ENCODE data around the gene NUBPL.

Gene NUBPL

GRCh38 chr14:31752867-31753661 is 191.9 kb downstream of the NUBPL start:
- Mint-ChIP-seq H3K9me3 (peaks cover 42% of the 10 kb centered on the region), H3K27me3 (ENCODE audit: low read depth, poor library complexity) (peaks cover 5% of the 10 kb centered on the region), H3K36me3 (ENCODE audit: low read depth) (peaks cover 28% of the 10 kb centered on the region), H3K27ac (no peak overlapping the region), H3K4me1 (no peaks in the 10 kb centered on the region), H3K4me3 (no peak overlapping the region)
- DNase-seq = no peak
- TF ChIP-seq CTCF (IDR thresholded peaks at IDR 0.05) = no peak

- Mint-ChIP-seq H3K36me3 (ENCODE audit: low read depth) (peaks cover 4% of the 10 kb centered on the region), H3K27me3 (ENCODE audit: low read depth, poor library complexity) (no peaks in the 10 kb centered on the region), H3K4me1 (no peaks in the 10 kb centered on the region), H3K27ac (no peak overlapping the region), H3K9me3 (peaks cover 13% of the 10 kb centered on the region), H3K4me3 (no peak overlapping the region)
- no peak for TF ChIP-seq CTCF (IDR thresholded peaks at IDR 0.05)
- no peak for DNase-seq
These were observed 197.7 kb downstream of the NUBPL start for GRCh38 chr14:31758941-31759340.

GRCh38 chr14:31760277-31760676 is 199.1 kb downstream of the NUBPL start:
- no peak overlapping the region for H3K27ac Mint-ChIP-seq
- H3K36me3 Mint-ChIP-seq (ENCODE audit: low read depth) = no peaks in the 10 kb centered on the region
- no peaks in the 10 kb centered on the region for H3K27me3 Mint-ChIP-seq (ENCODE audit: low read depth, poor library complexity)
- H3K9me3 Mint-ChIP-seq = peaks cover 6% of the 10 kb centered on the region
- H3K4me3 Mint-ChIP-seq = no peak overlapping the region
- DNase-seq = no peak
- H3K4me1 Mint-ChIP-seq = no peaks in the 10 kb centered on the region
- TF ChIP-seq CTCF (IDR thresholded peaks at IDR 0.05) = no peak

GRCh38 chr14:31761325-31761724 is 200.1 kb downstream of the NUBPL start:
- Mint-ChIP-seq H3K27me3 (ENCODE audit: low read depth, poor library complexity) (no peaks in the 10 kb centered on the region), H3K4me1 (no peaks in the 10 kb centered on the region), H3K36me3 (ENCODE audit: low read depth) (no peaks in the 10 kb centered on the region), H3K27ac (no peak overlapping the region), H3K9me3 (peaks cover under 1% of the 10 kb centered on the region), H3K4me3 (no peak overlapping the region)
- DNase-seq = no peak
- no peak for TF ChIP-seq CTCF (IDR thresholded peaks at IDR 0.05)

GRCh38 chr14:31763041-31763440 is 201.8 kb downstream of the NUBPL start:
- Mint-ChIP-seq H3K4me1 (no peaks in the 10 kb centered on the region), H3K36me3 (ENCODE audit: low read depth) (no peaks in the 10 kb centered on the region), H3K9me3 (no peaks in the 10 kb centered on the region), H3K27ac (no peak overlapping the region), H3K4me3 (no peak overlapping the region), H3K27me3 (ENCODE audit: low read depth, poor library complexity) (no peaks in the 10 kb centered on the region)
- no peak for TF ChIP-seq CTCF (IDR thresholded peaks at IDR 0.05)
- no peak for DNase-seq

GRCh38 chr14:31766315-31766892 is 205.2 kb downstream of the NUBPL start:
- Mint-ChIP-seq H3K4me3 (no peak overlapping the region), H3K27me3 (ENCODE audit: low read depth, poor library complexity) (peaks cover 4% of the 10 kb centered on the region)

More at GRCh38 chr14:31766315-31766892, 205.2 kb downstream of the NUBPL start:
- TF ChIP-seq CTCF (IDR thresholded peaks at IDR 0.05) = no peak
- Mint-ChIP-seq H3K4me1 (no peaks in the 10 kb centered on the region), H3K9me3 (no peaks in the 10 kb centered on the region), H3K27ac (no peak overlapping the region), H3K36me3 (ENCODE audit: low read depth) (no peaks in the 10 kb centered on the region)
- no peak for DNase-seq
